BLaER1 treated with 17β-estradiol and CSF1 and Interleukin-3, amounts not matched to agents 10 nM and 100 nM (cell line): ENCODE results near the gene FAM110A.

ENCODE experiments used
- H3K27ac ChIP-seq, 11 experiments: shearing (Covaris generic); formaldehyde crosslinking; 2 replicates each; pipeline ENCODE4 v1.8.1; 2022
- H3K27me3 ChIP-seq, 11 experiments: shearing (Covaris generic); formaldehyde crosslinking; 2 replicates each; pipeline ENCODE4 v1.8.1; 2022
- H3K36me3 ChIP-seq, 11 experiments: shearing (Covaris generic); formaldehyde crosslinking; 2 replicates each; pipeline ENCODE4 v1.8.1; 2022
- H3K4me1 ChIP-seq, 10 experiments: shearing (Covaris generic); formaldehyde crosslinking; 2 replicates each; pipeline ENCODE4 v1.8.1; 2022
- H3K4me2 ChIP-seq, 11 experiments: shearing (Covaris generic); formaldehyde crosslinking; 2 replicates each; pipeline ENCODE4 v1.8.1; 2022
- H3K4me3 ChIP-seq, 10 experiments: shearing (Covaris generic); formaldehyde crosslinking; 2 replicates each; pipeline ENCODE4 v1.8.1; 2022
- H3K9ac ChIP-seq, 11 experiments: shearing (Covaris generic); formaldehyde crosslinking; 2 replicates each; pipeline ENCODE4 v1.8.1; 2022
- H3K9me3 ChIP-seq, 11 experiments: shearing (Covaris generic); formaldehyde crosslinking; replicated peaks in 1 of 11; 2 replicates each; pipeline ENCODE4 v1.8.1; 2022
- H4K20me1 ChIP-seq, 11 experiments: shearing (Covaris generic); formaldehyde crosslinking; 2 replicates each; pipeline ENCODE4 v1.8.1; 2022
- Cebpa-rat ChIP-seq, 11 experiments: shearing (Covaris generic); IDR thresholded peaks; 2 replicates each; pipeline ENCODE4 v1.8.1; 2022

FAM110A gene

GRCh38 chr20:839015-839414 lies 5.5 kb downstream of the FAM110A start:
- peaks cover 52 to 84% (median 72%) of the 10 kb centered on the region in 10 experiments for H3K4me1 ChIP-seq
- peaks cover 0 to 37% (median 0%) of the 10 kb centered on the region in 11 experiments; a peak in 7 of 22 replicates for H3K36me3 ChIP-seq
- no peak for TF ChIP-seq Cebpa-rat (IDR thresholded peaks at IDR 0.05)
- H3K27me3 ChIP-seq, result no peaks in the 10 kb centered on the region
- no peak overlapping the region for H3K27ac ChIP-seq
- H4K20me1 ChIP-seq, result peaks cover 6 to 69% (median 33%) of the 10 kb centered on the region in 11 experiments; a peak in 19 of 22 replicates
- H3K4me2 ChIP-seq, result peak overlapping the region in 2 of 11 experiments; percentile 89 to 97; a peak in 4 of 22 replicates
- H3K9me3 ChIP-seq, result peaks cover 0 to 11% (median 7%) of the 10 kb centered on the region in 11 experiments; a peak in 13 of 22 replicates
- no peak overlapping the region for H3K9ac ChIP-seq
- no peak overlapping the region for H3K4me3 ChIP-seq

GRCh38 chr20:839626-840025 lies 6.1 kb downstream of the FAM110A start:
- H4K20me1 ChIP-seq, result peaks cover 9 to 74% (median 35%) of the 10 kb centered on the region in 11 experiments; a peak in 19 of 22 replicates
- peaks cover 0 to 11% (median 7%) of the 10 kb centered on the region in 11 experiments; a peak in 13 of 22 replicates for H3K9me3 ChIP-seq
- H3K9ac ChIP-seq, result no peak overlapping the region
- no peaks in the 10 kb centered on the region for H3K27me3 ChIP-seq
- H3K36me3 ChIP-seq, result peaks cover 0 to 37% (median 0%) of the 10 kb centered on the region in 11 experiments; a peak in 7 of 22 replicates
- no peak overlapping the region for H3K4me3 ChIP-seq
- no peak overlapping the region for H3K27ac ChIP-seq
- H3K4me2 ChIP-seq, result no peak overlapping the region
- peaks cover 52 to 83% (median 70%) of the 10 kb centered on the region in 10 experiments for H3K4me1 ChIP-seq
- TF ChIP-seq Cebpa-rat (IDR thresholded peaks at IDR 0.05), result no peak

- TF ChIP-seq Cebpa-rat (IDR thresholded peaks at IDR 0.05), result no peak
- no peak overlapping the region for H3K4me3 ChIP-seq
- no peak overlapping the region for H3K9ac ChIP-seq
- H3K36me3 ChIP-seq, result peaks cover 0 to 37% (median 0%) of the 10 kb centered on the region in 11 experiments; a peak in 7 of 22 replicates
- H4K20me1 ChIP-seq, result peaks cover 9 to 79% (median 36%) of the 10 kb centered on the region in 11 experiments; a peak in 19 of 22 replicates
- H3K4me1 ChIP-seq, result peaks cover 50 to 83% (median 69%) of the 10 kb centered on the region in 10 experiments
- H3K4me2 ChIP-seq, result peak overlapping the region in 3 of 11 experiments; percentile 15 to 41 (median 15); a peak in 4 of 22 replicates
- no peak overlapping the region for H3K27ac ChIP-seq
- H3K27me3 ChIP-seq, result no peaks in the 10 kb centered on the region
- peaks cover 0 to 11% (median 7%) of the 10 kb centered on the region in 11 experiments; a peak in 13 of 22 replicates for H3K9me3 ChIP-seq
Measured at GRCh38 chr20:840503-840857, 7.0 kb downstream of the FAM110A start.

- TF ChIP-seq Cebpa-rat (IDR thresholded peaks at IDR 0.05), result 0 out of 22 replicates have a peak, but pooled peaks of 1 of the 11 experiments have one; percentile 24
- Histone ChIP-seq H3K4me3 (no peak overlapping the region), H3K36me3 (peaks cover 0 to 37% (median 0%) of the 10 kb centered on the region in 11 experiments; a peak in 7 of 22 replicates), H3K27ac (no peak overlapping the region), H3K4me2 (peak overlapping the region in 10 of 11 experiments; percentile 5 to 56 (median 30); a peak in 16 of 22 replicates), H4K20me1 (peaks cover 9 to 83% (median 38%) of the 10 kb centered on the region in 11 experiments; a peak in 19 of 22 replicates), H3K4me1 (peaks cover 48 to 83% (median 69%) of the 10 kb centered on the region in 10 experiments), H3K9me3 (peaks cover 0 to 11% (median 7%) of the 10 kb centered on the region in 11 experiments; a peak in 13 of 22 replicates), H3K9ac (no peak overlapping the region), H3K27me3 (no peaks in the 10 kb centered on the region)
Measured at GRCh38 chr20:840858-841567, 7.5 kb downstream of the FAM110A start.

GRCh38 chr20:841568-842546 lies 8.3 kb downstream of the FAM110A start:
- Histone ChIP-seq H3K4me3 (no peak overlapping the region), H3K27me3 (no peaks in the 10 kb centered on the region), H3K9ac (no peak overlapping the region), H4K20me1 (peaks cover 9 to 92% (median 44%) of the 10 kb centered on the region in 11 experiments; a peak in 19 of 22 replicates), H3K27ac (no peak overlapping the region), H3K9me3 (peaks cover 0 to 11% (median 7%) of the 10 kb centered on the region in 11 experiments; a peak in 13 of 22 replicates), H3K4me1 (peaks cover 54 to 86% (median 71%) of the 10 kb centered on the region in 10 experiments), H3K36me3 (peaks cover 0 to 37% (median 0%) of the 10 kb centered on the region in 11 experiments; a peak in 7 of 22 replicates), H3K4me2 (peak overlapping the region in 9 of 11 experiments; percentile 5 to 56 (median 32); a peak in 14 of 22 replicates)
- no peak for TF ChIP-seq Cebpa-rat (IDR thresholded peaks at IDR 0.05)

- Histone ChIP-seq H4K20me1 (peaks cover 15 to 92% (median 50%) of the 10 kb centered on the region in 11 experiments; a peak in 20 of 22 replicates), H3K9ac (no peak overlapping the region), H3K9me3 (peaks cover 0 to 11% (median 7%) of the 10 kb centered on the region in 11 experiments; a peak in 13 of 22 replicates), H3K4me1 (peaks cover 54 to 86% (median 71%) of the 10 kb centered on the region in 10 experiments), H3K4me2 (0 out of 22 replicates have a peak overlapping the region, but pooled peaks of 1 of the 11 experiments have one; percentile 56), H3K4me3 (no peak overlapping the region), H3K27me3 (no peaks in the 10 kb centered on the region), H3K36me3 (peaks cover 0 to 37% (median 0%) of the 10 kb centered on the region in 11 experiments; a peak in 7 of 22 replicates), H3K27ac (no peak overlapping the region)
- TF ChIP-seq Cebpa-rat (IDR thresholded peaks at IDR 0.05), result no peak
Measured at GRCh38 chr20:842547-842940, 9.0 kb downstream of the FAM110A start.

GRCh38 chr20:843912-844311 lies 10.4 kb downstream of the FAM110A start:
- Histone ChIP-seq H3K36me3 (peaks cover 0 to 43% (median 0%) of the 10 kb centered on the region in 11 experiments; a peak in 8 of 22 replicates), H3K27me3 (no peaks in the 10 kb centered on the region), H3K4me1 (peaks cover 60 to 85% (median 75%) of the 10 kb centered on the region in 10 experiments), H3K9ac (peak overlapping the region in 6 of 11 experiments; percentile 9 to 82 (median 56); a peak in 10 of 22 replicates), H3K9me3 (no peaks in the 10 kb centered on the region), H3K4me3 (no peak overlapping the region), H4K20me1 (peaks cover 19 to 100% (median 61%) of the 10 kb centered on the region in 11 experiments; a peak in 21 of 22 replicates), H3K27ac (peak overlapping the region in 2 of 11 experiments; percentile 25 to 80; a peak in 1 of 22 replicates), H3K4me2 (peak overlapping the region; percentile 60 to 100 (median 100))
- TF ChIP-seq Cebpa-rat (IDR thresholded peaks at IDR 0.05), result no peak
